ENCODE measurements around the gene TRIM63. TPM values are rescaled to one million over a fixed set of nuclear protein-coding genes. Genes with fewer than 3 reads are reported as not detected.

The TRIM63 gene
- total and polyA plus RNA-seq, 9 of the 15 experiments (the other 6 are each of a cell fraction or from before 2014, with no cell fraction given), result 0.08 to 0.57 (median 0.36) TPM

DNA sequence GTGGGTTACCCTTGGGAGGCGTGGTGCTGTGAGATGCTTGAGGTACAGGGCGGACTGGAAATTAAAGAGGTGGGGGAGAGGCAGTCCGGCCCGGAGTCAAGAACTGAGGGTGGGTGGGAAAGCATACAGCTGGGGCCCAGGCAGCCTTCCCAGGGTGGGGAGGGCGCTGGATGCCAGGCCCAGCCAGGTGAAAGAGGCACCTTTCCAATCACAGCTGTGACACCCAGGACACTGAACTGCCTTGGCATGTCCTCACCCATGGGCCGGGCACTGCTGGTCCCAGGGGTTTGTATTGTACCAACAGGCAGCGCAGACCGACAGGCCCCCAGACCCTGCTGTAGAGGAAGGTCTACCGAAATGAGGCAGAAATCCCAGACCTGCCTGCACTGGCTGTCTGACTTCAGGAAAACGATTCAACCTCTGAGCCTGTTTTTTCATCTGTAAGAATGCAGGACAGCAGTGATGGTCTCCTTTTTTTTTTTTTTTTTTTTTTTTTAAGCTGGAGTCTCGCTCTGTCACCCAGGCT lies 30.6 kb downstream of the TRIM63 start (continued):
- TF ChIP-seq, protein P1, sequence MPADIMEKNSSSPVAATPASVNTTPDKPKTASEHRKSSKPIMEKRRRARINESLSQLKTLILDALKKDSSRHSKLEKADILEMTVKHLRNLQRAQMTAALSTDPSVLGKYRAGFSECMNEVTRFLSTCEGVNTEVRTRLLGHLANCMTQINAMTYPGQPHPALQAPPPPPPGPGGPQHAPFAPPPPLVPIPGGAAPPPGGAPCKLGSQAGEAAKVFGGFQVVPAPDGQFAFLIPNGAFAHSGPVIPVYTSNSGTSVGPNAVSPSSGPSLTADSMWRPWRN (IDR thresholded peaks at IDR 0.05; ENCODE audit: low read depth), result no peak

DNA sequence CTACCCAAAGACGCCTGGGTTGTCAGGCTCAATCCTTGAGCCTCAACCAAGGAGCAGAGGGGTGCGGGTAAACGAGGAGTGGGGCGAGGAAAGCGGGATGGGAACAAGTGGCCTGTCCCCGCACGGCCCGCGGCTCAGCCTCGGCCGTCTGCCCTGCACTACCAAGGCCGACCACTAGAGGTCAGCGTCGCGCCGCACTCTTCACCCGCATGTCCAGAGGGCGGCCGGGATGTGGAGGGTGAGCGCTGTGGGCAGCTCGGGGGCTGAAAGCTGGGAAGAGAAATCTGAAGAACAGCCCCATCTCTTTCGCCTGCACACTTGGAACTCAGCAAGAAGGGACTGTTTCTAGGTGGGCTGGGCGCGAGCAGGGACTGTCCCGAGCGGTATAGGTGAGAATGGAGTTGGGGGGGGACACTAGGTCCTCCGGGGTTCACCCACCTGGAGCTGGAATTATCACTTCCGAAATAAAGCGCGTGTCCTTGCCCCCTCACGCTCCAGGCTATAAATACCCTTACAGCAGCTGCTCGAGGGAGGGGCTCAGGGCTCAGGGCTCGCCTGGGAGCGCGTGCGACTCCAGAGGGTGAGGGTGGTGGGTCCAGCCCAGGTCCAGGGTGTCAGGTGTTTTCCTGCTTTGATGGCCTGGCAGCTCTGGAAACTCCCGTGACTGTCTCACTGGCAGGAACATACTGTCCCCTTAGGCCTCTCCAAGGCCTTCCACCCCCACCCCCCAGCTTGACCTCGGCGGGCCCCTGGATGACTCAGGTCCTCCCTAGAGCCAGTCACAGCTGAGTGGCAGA lies 31.3 kb downstream of the TRIM63 start:
- peaks cover 25 to 57% of the 10 kb centered on the region in 2 experiments for H3K4me1 ChIP-seq (replicated peaks in 1 of 2; ENCODE audit: control insufficient read depth in 2 of 2, insufficient read depth in 2 of 2, low read length in 2 of 2)
- H3K4me2 ChIP-seq (ENCODE audit: insufficient read depth, low read length), result peak overlapping the region; percentile 99
- no peaks in the 10 kb centered on the region for H3K27me3 ChIP-seq (ENCODE audit: control insufficient read depth in 2 of 2, insufficient read depth in 2 of 2, low read length in 2 of 2)
- WGBS (ENCODE audit: insufficient coverage, low coverage, missing lambda C conversion rate), result 5% methylated on average over 38 of the region's 39 CpGs
- H3K27ac ChIP-seq (ENCODE audit: extremely low read depth, low read depth, low read length), result peak overlapping the region; percentile 87
- no peaks in the 10 kb centered on the region for H4K20me1 ChIP-seq (replicated peaks; ENCODE audit: control insufficient read depth, insufficient read depth, low read length)
- H3K4me3 ChIP-seq, result peak overlapping the region; percentile 77
- no peaks in the 10 kb centered on the region for H3K9me1 ChIP-seq (ENCODE audit: control insufficient read depth, insufficient read depth, low read length)
- H3K79me2 ChIP-seq (ENCODE audit: control insufficient read depth, insufficient read depth, low read length), result peaks cover 8% of the 10 kb centered on the region; the same call in 2 of the 3 replicates
- peak overlapping the region; percentile 93 to 96 for H3K9ac ChIP-seq (ENCODE audit: insufficient read depth in 1 of 2, low read depth in 2 of 2, low read length in 2 of 2)
- DNase-seq (ENCODE audit: extremely low read depth in 1 of 4, low spot score in 3 of 4), result peak; percentile 91 to 94 (median 92)
- H3K36me3 ChIP-seq (ENCODE audit: control insufficient read depth, insufficient read depth, low read length), result no peaks in the 10 kb centered on the region
- FAIRE-seq, result peak; percentile 88
- intact Hi-C loops (cut with micrococcal nuclease), result loop anchor here (1.0 to 2.0 kb wide), 4 partner anchors 34 to 125 kb away; no protein-coding TSS in a partner anchor
- H3K9me3 ChIP-seq (replicated peaks; ENCODE audit: control insufficient read depth, insufficient read depth, low read depth, low read length), result no peaks in the 10 kb centered on the region
- POLR2A ChIA-PET, result interaction anchor here (0.6 to 3.1 kb wide), 17 partner anchors 8 to 198 kb away, joined by 3 to 23 read pairs (median 6); partner anchors contain the start of genes CEP85 and SLC30A2
- peak; percentile 92 for ATAC-seq
- in situ Hi-C loops (cut with MboI), result no loop called here
- H2AFZ ChIP-seq (ENCODE audit: low read depth, low read length), result peak overlapping the region; percentile 98
- BruUV-seq (replicated peaks), result no TSS peak
- CTCF ChIA-PET (ENCODE audit: low intra/inter-chr PET ratio), result interaction anchor here (0.5 to 3.9 kb wide), 11 partner anchors 14 to 164 kb away, joined by 3 to 65 read pairs (median 4); partner anchors contain the start of gene PDIK1L
- no peak for TF ChIP-seq KHSRP (IDR thresholded peaks at IDR 0.05)
- no peak for TF ChIP-seq SMARCA5 (IDR thresholded peaks at IDR 0.05)
- no peak for TF ChIP-seq OTX1 (CRISPR knock-in tag; IDR thresholded peaks at IDR 0.05)
- TF ChIP-seq L3MBTL2 (IDR thresholded peaks at IDR 0.05), result peak; percentile 47; the same call in 1 of the 2 replicates
- TF ChIP-seq CHD2 (IDR thresholded peaks at IDR 0.05; ENCODE audit: low read depth, low read length), result no peak
- TF ChIP-seq ZNF3 (CRISPR knock-in tag; IDR thresholded peaks at IDR 0.05), result no peak
- TF ChIP-seq, protein P2, sequence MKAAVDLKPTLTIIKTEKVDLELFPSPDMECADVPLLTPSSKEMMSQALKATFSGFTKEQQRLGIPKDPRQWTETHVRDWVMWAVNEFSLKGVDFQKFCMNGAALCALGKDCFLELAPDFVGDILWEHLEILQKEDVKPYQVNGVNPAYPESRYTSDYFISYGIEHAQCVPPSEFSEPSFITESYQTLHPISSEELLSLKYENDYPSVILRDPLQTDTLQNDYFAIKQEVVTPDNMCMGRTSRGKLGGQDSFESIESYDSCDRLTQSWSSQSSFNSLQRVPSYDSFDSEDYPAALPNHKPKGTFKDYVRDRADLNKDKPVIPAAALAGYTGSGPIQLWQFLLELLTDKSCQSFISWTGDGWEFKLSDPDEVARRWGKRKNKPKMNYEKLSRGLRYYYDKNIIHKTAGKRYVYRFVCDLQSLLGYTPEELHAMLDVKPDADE (conservative IDR thresholded peaks at IDR 0.05; ENCODE audit: control insufficient read depth, low read depth, low read length), result peak; percentile 16; the same call in 1 of the 2 replicates
- TF ChIP-seq NFATC3 (IDR thresholded peaks at IDR 0.05), result no peak
- TF ChIP-seq, protein P3, sequence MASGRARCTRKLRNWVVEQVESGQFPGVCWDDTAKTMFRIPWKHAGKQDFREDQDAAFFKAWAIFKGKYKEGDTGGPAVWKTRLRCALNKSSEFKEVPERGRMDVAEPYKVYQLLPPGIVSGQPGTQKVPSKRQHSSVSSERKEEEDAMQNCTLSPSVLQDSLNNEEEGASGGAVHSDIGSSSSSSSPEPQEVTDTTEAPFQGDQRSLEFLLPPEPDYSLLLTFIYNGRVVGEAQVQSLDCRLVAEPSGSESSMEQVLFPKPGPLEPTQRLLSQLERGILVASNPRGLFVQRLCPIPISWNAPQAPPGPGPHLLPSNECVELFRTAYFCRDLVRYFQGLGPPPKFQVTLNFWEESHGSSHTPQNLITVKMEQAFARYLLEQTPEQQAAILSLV (tag; IDR thresholded peaks at IDR 0.05), result no peak
- TF ChIP-seq, protein P4, sequence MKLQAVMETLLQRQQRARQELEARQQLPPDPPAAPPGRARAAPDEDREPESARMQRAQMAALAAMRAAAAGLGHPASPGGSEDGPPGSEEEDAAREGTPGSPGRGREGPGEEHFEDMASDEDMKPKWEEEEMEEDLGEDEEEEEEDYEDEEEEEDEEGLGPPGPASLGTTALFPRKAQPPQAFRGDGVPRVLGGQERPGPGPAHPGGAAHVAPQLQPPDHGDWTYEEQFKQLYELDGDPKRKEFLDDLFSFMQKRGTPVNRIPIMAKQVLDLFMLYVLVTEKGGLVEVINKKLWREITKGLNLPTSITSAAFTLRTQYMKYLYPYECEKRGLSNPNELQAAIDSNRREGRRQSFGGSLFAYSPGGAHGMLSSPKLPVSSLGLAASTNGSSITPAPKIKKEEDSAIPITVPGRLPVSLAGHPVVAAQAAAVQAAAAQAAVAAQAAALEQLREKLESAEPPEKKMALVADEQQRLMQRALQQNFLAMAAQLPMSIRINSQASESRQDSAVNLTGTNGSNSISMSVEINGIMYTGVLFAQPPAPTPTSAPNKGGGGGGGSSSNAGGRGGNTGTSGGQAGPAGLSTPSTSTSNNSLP (IDR thresholded peaks at IDR 0.05; ENCODE audit: borderline replicate concordance, low read depth, low read length), result no peak
- TF ChIP-seq ZNF282 (CRISPR knock-in tag; IDR thresholded peaks at IDR 0.05), result no peak
- no peak for TF ChIP-seq E2F3 (CRISPR knock-in tag; IDR thresholded peaks at IDR 0.05)
- TF ChIP-seq CBFA2T3 (IDR thresholded peaks at IDR 0.05), result peak; percentile 14; the same call in 1 of the 2 replicates
